H1 (cell line): ENCODE results near the gene BIN1. TPM values are rescaled to one million over a fixed set of nuclear protein-coding genes. Genes with fewer than 3 reads are reported as not detected.

Experiments
- CTCF ChIA-PET: fragments of 300-600 bp; sonication (Branson Sonifier 250); formaldehyde crosslinking; loops from one replicate; lab custom pipeline; 2021; ENCODE audit not compliant: partially characterized antibody; lab: Charles Lee
- POLR2A ChIA-PET: fragments of 300-600 bp; sonication (Branson Sonifier 250); formaldehyde crosslinking; loops from one replicate; lab custom pipeline; 2021; ENCODE audit warnings: inconsistent platforms; ENCODE audit not compliant: partially characterized antibody; lab: Charles Lee
- DNase-seq, 2 experiments: peaks; one replicate each; pipeline versions ENCODE4 v3.0.0 to v3.0.0-alpha.2; 2010 to 2022; ENCODE audit warnings: low spot score in 2 of 2, low read depth in 1 of 2, mixed read lengths in 1 of 2
- FAIRE-seq: peaks from 2 replicates; lab custom pipeline; 2011; peaks lifted over from hg19 to GRCh38; lab: Jason Lieb, UNC
- H2AFZ ChIP-seq: 2 replicates; pipeline ENCODE4 v1.8.1; 2012; ENCODE audit warnings: low read length, inconsistent platforms
- H2AK5ac ChIP-seq: 2 replicates; pipeline ENCODE4 v1.6.1; 2013; ENCODE audit warnings: low read depth, low read length
- H2BK120ac ChIP-seq: replicated peaks from 2 replicates; pipeline ENCODE3; 2013; ENCODE audit warnings: low read depth, low read length, inconsistent platforms
- H2BK12ac ChIP-seq: 2 replicates; pipeline ENCODE4 v1.6.1; 2013; ENCODE audit warnings: low read depth, low read length
- H2BK15ac ChIP-seq: 2 replicates; pipeline ENCODE4 v1.6.1; 2013; ENCODE audit warnings: low read length
- H2BK20ac ChIP-seq: 2 replicates; pipeline ENCODE4 v1.6.1; 2013; ENCODE audit warnings: low read length
- H2BK5ac ChIP-seq: 2 replicates; pipeline ENCODE4 v1.6.1; 2013; ENCODE audit warnings: low read depth, low read length
- H3K14ac ChIP-seq: 2 replicates; pipeline ENCODE4 v1.6.1; 2013; ENCODE audit warnings: inconsistent platforms; ENCODE audit not compliant: insufficient read length
- H3K18ac ChIP-seq: 2 replicates; pipeline ENCODE4 v1.6.1; 2013; ENCODE audit warnings: low read length; ENCODE audit errors: extremely low read depth
- H3K23ac ChIP-seq: 2 replicates; pipeline ENCODE4 v1.6.1; 2013; ENCODE audit warnings: inconsistent platforms; ENCODE audit not compliant: insufficient read length
- H3K23me2 ChIP-seq: 2 replicates; pipeline ENCODE4 v1.6.1; 2013; ENCODE audit warnings: low read depth, low read length
- H3K27ac ChIP-seq: 2 replicates; pipeline ENCODE4 v1.6.1; 2011; ENCODE audit warnings: low read depth, low read length, inconsistent platforms
- H3K27me3 ChIP-seq, 4 experiments: replicated peaks in 1 of 4; 1 replicate in 1 of 4; 2 replicates in 3 of 4; pipeline versions ENCODE4 v1.6.1 to v1.8.1; 2011 to 2013; ENCODE audit warnings: low read length in 3 of 4, mild to moderate bottlenecking in 3 of 4, inconsistent platforms in 2 of 4, mixed read lengths in 2 of 4, moderate library complexity in 1 of 4; ENCODE audit not compliant: control insufficient read depth in 3 of 4, insufficient read depth in 3 of 4; ENCODE audit errors: extremely low read depth in 1 of 4
- H3K36me3 ChIP-seq, 4 experiments: 2 replicates each; pipeline versions ENCODE4 v1.6.1 to v1.8.1; 2011 to 2013; ENCODE audit warnings: mild to moderate bottlenecking in 4 of 4, low read length in 3 of 4, moderate library complexity in 2 of 4, control low read depth in 1 of 4, inconsistent platforms in 1 of 4; ENCODE audit not compliant: insufficient read depth in 4 of 4, control insufficient read depth in 2 of 4
- H3K4ac ChIP-seq: replicated peaks from 2 replicates; pipeline ENCODE3; 2013; ENCODE audit warnings: low read length, low read depth, mixed read lengths, inconsistent platforms; ENCODE audit not compliant: insufficient read length
- H3K4me1 ChIP-seq, 4 experiments: replicated peaks in 1 of 4; 1 replicate in 1 of 4; 2 replicates in 3 of 4; pipeline versions ENCODE4 v1.6.1 to v1.8.1; 2011 to 2013; ENCODE audit warnings: low read length in 3 of 4, inconsistent platforms in 2 of 4, mixed read lengths in 1 of 4; ENCODE audit not compliant: insufficient read depth in 4 of 4, control insufficient read depth in 3 of 4
- H3K4me2 ChIP-seq, 2 experiments: 2 replicates each; pipeline versions ENCODE4 v1.6.1 to v1.8.1; 2011 to 2013; ENCODE audit warnings: low read depth in 2 of 2, low read length in 2 of 2, control low read depth in 1 of 2, inconsistent platforms in 1 of 2, mild to moderate bottlenecking in 1 of 2; ENCODE audit not compliant: insufficient read depth in 1 of 2
- H3K4me3 ChIP-seq, 4 experiments: fragments of 200-600, 300-600 bp in 1 of 4; sonication (generic), shearing (Covaris generic), sonication (Bioruptor Twin) in 1 of 4; 2 replicates each; pipeline versions ENCODE4 v1.5.1 to v1.8.1; 2011 to 2016; ENCODE audit warnings: low read length in 4 of 4, low read depth in 3 of 4, control low read depth in 2 of 4, inconsistent platforms in 2 of 4, mild to moderate bottlenecking in 2 of 4, mixed read lengths in 1 of 4, moderate library complexity in 1 of 4; ENCODE audit not compliant: insufficient read depth in 2 of 4; ENCODE audit errors: extremely low read depth in 1 of 4
- H3K56ac ChIP-seq: replicated peaks from 2 replicates; pipeline ENCODE3; 2013; ENCODE audit warnings: low read depth, mild to moderate bottlenecking, mixed read lengths, low read length, inconsistent platforms; ENCODE audit not compliant: insufficient read length
- H3K79me1 ChIP-seq: 2 replicates; pipeline ENCODE4 v1.6.1; 2013; ENCODE audit warnings: low read depth, low read length, control low read depth
- H3K79me2 ChIP-seq, 2 experiments: 2 replicates each; pipeline versions ENCODE4 v1.6.1 to v1.8.1; 2012 to 2013; ENCODE audit warnings: low read length in 2 of 2, mild to moderate bottlenecking in 2 of 2, inconsistent platforms in 1 of 2; ENCODE audit not compliant: insufficient read depth in 2 of 2, control insufficient read depth in 1 of 2
- H3K9ac ChIP-seq, 4 experiments: replicated peaks in 1 of 4; 1 replicate in 1 of 4; 2 replicates in 3 of 4; pipeline versions ENCODE4 v1.6.1 to v1.8.1; 2011 to 2013; ENCODE audit warnings: low read depth in 3 of 4, low read length in 3 of 4, control low read depth in 2 of 4, mild to moderate bottlenecking in 2 of 4, moderate library complexity in 2 of 4, inconsistent platforms in 1 of 4; ENCODE audit errors: extremely low read depth in 1 of 4
- H3K9me3 ChIP-seq, 2 experiments: 2 replicates each; pipeline versions ENCODE4 v1.6.1 to v1.8.1; 2012 to 2013; ENCODE audit warnings: mild to moderate bottlenecking in 2 of 2, moderate library complexity in 2 of 2, control low read depth in 1 of 2, inconsistent platforms in 1 of 2, low read depth in 1 of 2, low read length in 1 of 2, mixed read lengths in 1 of 2; ENCODE audit not compliant: insufficient read depth in 2 of 2
- H4K20me1 ChIP-seq, 2 experiments: replicated peaks in 1 of 2; 2 replicates each; pipeline versions ENCODE3 to v1.8.1; 2011 to 2013; ENCODE audit warnings: inconsistent platforms in 2 of 2, low read length in 2 of 2, mild to moderate bottlenecking in 1 of 2; ENCODE audit not compliant: insufficient read depth in 2 of 2, control insufficient read depth in 1 of 2
- H4K5ac ChIP-seq: 2 replicates; pipeline ENCODE4 v1.6.1; 2013; ENCODE audit warnings: low read length, low read depth, mixed read lengths, inconsistent platforms; ENCODE audit not compliant: insufficient read length
- H4K8ac ChIP-seq: 2 replicates; pipeline ENCODE4 v1.8.0; 2013; ENCODE audit warnings: mild to moderate bottlenecking, moderate library complexity, low read length, inconsistent platforms; ENCODE audit not compliant: insufficient read depth; ENCODE audit errors: extremely low read depth
- H4K91ac ChIP-seq: replicated peaks from 2 replicates; pipeline ENCODE3; 2013; ENCODE audit warnings: low read length, mixed read lengths, inconsistent platforms; ENCODE audit not compliant: insufficient read length
- ASH2L ChIP-seq: fragments of 200-600, 300-600 bp; sonication (generic); IDR thresholded peaks from one replicate; pipeline ENCODE4 v1.7.1; 2017; ENCODE audit warnings: low read length
- CTBP2 ChIP-seq: IDR thresholded peaks from 2 replicates; pipeline ENCODE4 v1.7.0; 2011; ENCODE audit warnings: borderline replicate concordance, mild to moderate bottlenecking, moderate library complexity, mixed read lengths, low read length; ENCODE audit not compliant: insufficient read depth, insufficient read length
- GTF2F1 ChIP-seq: IDR thresholded peaks from 2 replicates; pipeline ENCODE4 v1.6.1; 2012; ENCODE audit warnings: low read depth, low read length, improper control_type of control experiment, borderline replicate concordance
- HDAC6 ChIP-seq: IDR thresholded peaks from one replicate; pipeline ENCODE4 v1.7.1; 2012; ENCODE audit warnings: low read depth, mild to moderate bottlenecking, inconsistent platforms, low read length, moderate library complexity
- KDM1A ChIP-seq: fragments of 200-600, 300-600 bp; sonication (generic); IDR thresholded peaks from 2 replicates; pipeline ENCODE4 v1.7.1; 2016; ENCODE audit warnings: mild to moderate bottlenecking, low read length, borderline replicate concordance
- PHF8 ChIP-seq: fragments of 200-600 bp; sonication (generic); conservative IDR thresholded peaks from 2 replicates; pipeline ENCODE4 v1.7.1; 2012; ENCODE audit warnings: low read depth, mild to moderate bottlenecking, inconsistent platforms, low read length, moderate library complexity
- SAP30 ChIP-seq: fragments of 300-600 bp; sonication (generic); IDR thresholded peaks from 2 replicates; pipeline ENCODE4 v1.7.1; 2012; ENCODE audit warnings: low read length, moderate library complexity, mild to moderate bottlenecking, inconsistent platforms; ENCODE audit not compliant: insufficient read depth, insufficient replicate concordance
- WGBS, 2 experiments: shearing (Covaris generic) in 1 of 2; methylation state at CpG; one replicate each; pipeline versions ENCODE4 v1.1.6 to v1.1.7; 2013 to 2015; ENCODE audit warnings: low lambda C conversion rate in 2 of 2, mixed read lengths in 2 of 2, inconsistent platforms in 1 of 2, low coverage in 1 of 2, missing lambda C conversion rate in 1 of 2; ENCODE audit not compliant: insufficient replicate concordance in 2 of 2, insufficient coverage in 1 of 2, insufficient read length in 1 of 2; ENCODE audit errors: extremely low coverage in 1 of 2, missing lambda C conversion rate in 1 of 2; 5-methylcytosine and 5-hydroxymethylcytosine counted together
- polyA plus RNA-seq, 7 experiments: library from polyadenylated mRNA; depleted of rRNA in 3 of 7; stranded (reverse) in 5 of 7; unstranded in 2 of 7; fragments of >200 nt in 5 of 7; fragments of 200-250 nt in 2 of 7; gene quantifications; 1 replicate in 5 of 7; 2 replicates in 1 of 7; 4 replicates in 1 of 7; pipeline versions ENCODE4 v1.2.1 to v1.2.3, GENCODE V29; 2011 to 2013; ENCODE audit warnings: missing spikeins in 2 of 7, mixed read lengths in 2 of 7
- total RNA-seq: library from RNA; stranded (reverse); fragmentation: NEBNext Ultra II Directional; extraction: Animal tissue kit (Norgen Biotek cat#: 25700); gene quantifications from 2 replicates; pipeline ENCODE4 v1.2.1, GENCODE V29; 2021
- TF ChIP-seq, protein P1 (sequence below): IDR thresholded peaks from 2 replicates; pipeline ENCODE4 v1.6.1; 2012; ENCODE audit warnings: low read length, inconsistent platforms
- TF ChIP-seq, protein P2 (sequence below): IDR thresholded peaks from 2 replicates; pipeline ENCODE4 v1.6.1; 2011; ENCODE audit warnings: low read length, improper control_type of control experiment

The BIN1 gene
- total and polyA plus RNA-seq, 2 of the 8 experiments (the other 6 are each of a cell fraction or from before 2014, with no cell fraction given) = 23.6 to 35.6 TPM

DNA sequence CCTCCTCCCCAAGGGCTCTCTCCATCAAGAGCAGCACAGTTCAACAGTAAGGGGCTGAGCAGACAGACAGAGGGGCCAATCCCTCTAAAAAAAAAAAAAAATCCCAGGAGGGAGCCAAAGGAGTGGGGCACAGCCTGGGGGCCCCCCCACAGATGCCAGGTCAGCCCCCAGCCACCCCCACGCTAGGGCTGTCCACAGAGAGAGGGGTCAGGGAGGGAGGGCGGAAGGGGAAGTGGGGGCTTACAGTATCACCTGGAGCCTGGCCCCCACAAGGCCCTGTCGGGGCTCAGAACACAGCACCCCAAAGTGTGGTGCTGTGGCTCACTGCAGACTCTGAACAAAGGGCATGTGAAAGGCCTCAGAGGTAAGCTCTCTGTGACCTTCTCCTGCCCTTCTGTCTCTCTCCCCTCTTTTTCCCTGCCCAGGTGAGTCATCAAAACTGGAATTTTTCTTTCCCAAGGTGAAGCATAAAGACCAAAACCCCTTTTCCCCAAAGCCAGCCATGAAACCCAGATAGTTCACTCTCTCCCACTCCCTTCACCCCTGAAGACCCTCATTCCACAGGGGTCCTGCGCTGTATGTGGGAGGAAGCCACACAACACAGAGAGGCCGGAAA lies 13.9 kb downstream of the BIN1 start:
- Histone ChIP-seq H3K36me3 (no peaks in the 10 kb centered on the region), H2AK5ac (0 out of 2 replicates have a peak overlapping the region, but pooled peaks have one; percentile 53), H3K79me1 (peaks cover 9% of the 10 kb centered on the region), H3K4ac (no peak overlapping the region), H2BK12ac (peak overlapping the region; percentile 55), H4K5ac (no peak overlapping the region), H3K4me3 (no peak overlapping the region), H3K23me2 (no peaks in the 10 kb centered on the region), H2BK120ac (no peak overlapping the region), H3K56ac (no peak overlapping the region), H2BK5ac (peak overlapping the region; percentile 24; the same call in 1 of the 2 replicates), H3K23ac (no peak overlapping the region), H4K20me1 (peaks cover 2 to 4% of the 10 kb centered on the region in 2 experiments), H3K27ac (no peak overlapping the region; the same call in 1 of the 2 replicates), H2BK20ac (peak overlapping the region; percentile 13; the same call in 1 of the 2 replicates), H4K91ac (no peak overlapping the region), H3K9ac (no peak overlapping the region), H3K4me2 (no peak overlapping the region), H3K14ac (no peak overlapping the region), H3K79me2 (peaks cover 0 to 7% of the 10 kb centered on the region in 2 experiments; a peak in 1 of 4 replicates), H2BK15ac (no peak overlapping the region), H2AFZ (no peak overlapping the region), H3K9me3 (no peaks in the 10 kb centered on the region), H3K4me1 (peaks cover 0 to 31% (median 12%) of the 10 kb centered on the region in 4 experiments; a peak in 6 of 7 replicates), H3K27me3 (no peaks in the 10 kb centered on the region), H3K18ac (no peak overlapping the region), H4K8ac (no peak overlapping the region)
- 77% methylated on average over 3 of the region's 5 CpGs; no CpG with 5 or more reads in 1 of the 2 experiments for WGBS, 2 experiments
- FAIRE-seq (no peak), DNase-seq (no peak)
- ChIA-PET POLR2A (no interaction called here), CTCF (interaction anchor here (1.0 to 2.0 kb wide), 3 partner anchors 17 to 64 kb away, joined by 3 to 7 read pairs (median 4); no protein-coding TSS in a partner anchor)
- TF ChIP-seq, protein P1, sequence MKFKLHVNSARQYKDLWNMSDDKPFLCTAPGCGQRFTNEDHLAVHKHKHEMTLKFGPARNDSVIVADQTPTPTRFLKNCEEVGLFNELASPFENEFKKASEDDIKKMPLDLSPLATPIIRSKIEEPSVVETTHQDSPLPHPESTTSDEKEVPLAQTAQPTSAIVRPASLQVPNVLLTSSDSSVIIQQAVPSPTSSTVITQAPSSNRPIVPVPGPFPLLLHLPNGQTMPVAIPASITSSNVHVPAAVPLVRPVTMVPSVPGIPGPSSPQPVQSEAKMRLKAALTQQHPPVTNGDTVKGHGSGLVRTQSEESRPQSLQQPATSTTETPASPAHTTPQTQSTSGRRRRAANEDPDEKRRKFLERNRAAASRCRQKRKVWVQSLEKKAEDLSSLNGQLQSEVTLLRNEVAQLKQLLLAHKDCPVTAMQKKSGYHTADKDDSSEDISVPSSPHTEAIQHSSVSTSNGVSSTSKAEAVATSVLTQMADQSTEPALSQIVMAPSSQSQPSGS = no peak
- TF ChIP-seq ASH2L = no peak
- TF ChIP-seq, protein P2, sequence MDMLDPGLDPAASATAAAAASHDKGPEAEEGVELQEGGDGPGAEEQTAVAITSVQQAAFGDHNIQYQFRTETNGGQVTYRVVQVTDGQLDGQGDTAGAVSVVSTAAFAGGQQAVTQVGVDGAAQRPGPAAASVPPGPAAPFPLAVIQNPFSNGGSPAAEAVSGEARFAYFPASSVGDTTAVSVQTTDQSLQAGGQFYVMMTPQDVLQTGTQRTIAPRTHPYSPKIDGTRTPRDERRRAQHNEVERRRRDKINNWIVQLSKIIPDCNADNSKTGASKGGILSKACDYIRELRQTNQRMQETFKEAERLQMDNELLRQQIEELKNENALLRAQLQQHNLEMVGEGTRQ = no peak
- TF ChIP-seq CTBP2 = no peak
- no peak for TF ChIP-seq SAP30
- TF ChIP-seq PHF8 = no peak
- TF ChIP-seq HDAC6 = no peak
- TF ChIP-seq KDM1A = no peak
- no peak for TF ChIP-seq GTF2F1
